SHP77 (cell line): ENCODE data around the gene RMDN2.
"Not testable (repeated sequence)": the region's sequence is repeated elsewhere in the genome, so short reads cannot be mapped to it uniquely, and the experiment has no call there.

Experiments
- DNase-seq, 2 experiments: peaks; one replicate each; lab custom pipeline; 2025; lab: John Stamatoyannopoulos, UW

Gene RMDN2

GRCh38 chr2:37992601-37993000, 67.5 kb downstream of the RMDN2 start:
- DNase-seq, result no peak

DNA sequence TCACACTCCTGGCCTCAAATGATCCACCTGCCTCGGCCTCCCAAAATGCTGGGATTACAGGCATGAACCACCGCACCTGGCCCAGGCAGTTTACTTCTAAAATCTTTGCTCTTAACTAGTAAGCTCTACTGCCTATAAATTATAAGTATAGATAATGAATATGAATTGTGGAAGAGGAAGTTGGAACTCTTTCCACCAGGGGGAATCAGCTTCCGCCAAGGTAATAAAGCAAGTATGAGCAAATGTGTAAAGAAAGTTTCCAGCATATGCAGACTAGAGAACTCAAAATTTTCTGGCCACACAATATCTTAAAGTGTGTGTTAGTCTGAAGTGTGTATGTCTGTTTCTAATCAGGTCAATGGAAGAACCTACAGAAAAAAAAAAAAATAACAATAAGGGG, 68.1 kb downstream of the RMDN2 start:
- no peak for DNase-seq

- DNase-seq, result no peak
Measured at GRCh38 chr2:37997629-37998028, 72.5 kb downstream of the RMDN2 start.

GRCh38 chr2:38000485-38001222, 75.6 kb downstream of the RMDN2 start:
- no peak for DNase-seq

DNA sequence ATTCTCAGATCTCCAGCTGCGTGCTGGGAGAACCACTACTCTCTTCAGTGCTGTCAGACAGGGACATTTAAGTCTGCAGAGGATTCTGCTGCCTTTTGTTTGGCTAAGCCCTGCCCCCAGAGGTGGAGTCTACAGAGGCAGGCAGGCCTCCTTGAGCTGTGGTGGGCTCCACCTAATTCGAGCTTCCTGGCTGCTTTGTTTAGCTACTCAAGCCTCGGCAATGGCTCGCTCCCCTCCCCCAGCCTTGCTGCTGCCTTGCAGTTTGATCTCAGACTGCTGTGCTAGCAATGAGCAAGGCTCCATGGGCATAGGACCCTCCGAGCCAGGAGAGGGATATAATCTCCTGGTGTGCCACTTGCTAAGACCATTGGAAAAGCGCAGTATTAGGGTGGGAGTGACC, 85.1 kb downstream of the RMDN2 start:
- DNase-seq, result not testable (repeated sequence)

- no peak for DNase-seq
Measured at GRCh38 chr2:38010995-38011394, 85.9 kb downstream of the RMDN2 start.

GRCh38 chr2:38013158-38013752, 88.2 kb downstream of the RMDN2 start:
- no peak for DNase-seq

- DNase-seq, result no peak
Measured at GRCh38 chr2:38016219-38016618, 91.1 kb downstream of the RMDN2 start.

- DNase-seq, result no peak
Measured at GRCh38 chr2:38017836-38018235, 92.7 kb downstream of the RMDN2 start.

DNA sequence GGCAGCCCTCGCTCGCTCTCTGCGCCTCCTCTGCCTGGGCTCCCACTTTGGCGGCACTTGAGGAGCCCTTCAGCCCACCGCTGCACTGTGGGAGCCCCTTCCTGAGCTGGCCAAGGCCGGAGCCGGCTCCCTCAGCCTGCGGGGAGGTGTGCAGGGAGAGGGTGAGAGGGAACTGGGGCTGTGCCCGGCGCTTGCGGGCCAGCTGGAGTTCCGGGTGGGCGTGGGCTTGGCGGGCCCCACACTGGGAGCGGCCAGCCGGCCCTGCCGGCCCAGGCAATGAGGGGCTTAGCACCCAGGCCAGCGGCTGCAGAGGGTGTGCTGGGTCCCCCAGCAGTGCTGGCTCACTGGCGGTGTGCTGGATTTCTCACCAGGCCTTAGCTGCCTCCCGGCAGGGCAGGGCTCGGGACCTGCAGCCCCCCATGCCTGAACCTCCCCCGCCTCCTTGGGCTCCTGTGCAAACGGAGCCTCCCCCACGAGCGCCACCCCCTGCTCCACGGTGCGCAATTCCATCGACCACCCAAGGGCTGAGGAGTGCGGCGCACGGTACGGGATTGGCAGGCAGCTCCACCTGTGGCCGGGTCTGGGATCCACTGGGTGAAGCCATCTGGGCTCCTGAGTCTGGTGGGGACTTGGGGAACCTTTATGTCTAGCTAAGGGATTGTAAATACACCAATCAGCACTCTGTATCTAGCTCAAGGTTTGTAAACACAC, 95.4 kb downstream of the RMDN2 start:
- DNase-seq, result not testable (repeated sequence)

GRCh38 chr2:38021589-38021988, 96.5 kb downstream of the RMDN2 start:
- no peak for DNase-seq

DNA sequence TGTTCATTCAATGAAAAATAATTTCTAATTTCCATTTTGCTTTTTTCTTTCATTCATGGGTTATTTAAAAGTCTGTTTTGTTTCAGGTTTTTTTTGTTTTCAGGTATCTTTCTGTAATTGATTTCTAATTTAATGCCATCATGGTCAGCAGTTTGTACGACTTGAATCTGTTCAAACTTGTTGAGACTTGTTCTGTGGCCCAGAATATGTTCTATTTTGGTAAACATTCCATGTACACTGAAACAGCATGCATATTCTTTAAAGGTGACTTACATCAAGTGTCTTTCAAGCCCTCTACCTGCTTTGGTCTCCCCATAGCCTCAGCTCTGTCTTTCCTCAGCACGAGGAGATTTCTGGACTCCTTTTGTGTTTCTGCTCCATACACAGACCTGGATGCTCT, 101.8 kb downstream of the RMDN2 start:
- DNase-seq, result no peak

DNA sequence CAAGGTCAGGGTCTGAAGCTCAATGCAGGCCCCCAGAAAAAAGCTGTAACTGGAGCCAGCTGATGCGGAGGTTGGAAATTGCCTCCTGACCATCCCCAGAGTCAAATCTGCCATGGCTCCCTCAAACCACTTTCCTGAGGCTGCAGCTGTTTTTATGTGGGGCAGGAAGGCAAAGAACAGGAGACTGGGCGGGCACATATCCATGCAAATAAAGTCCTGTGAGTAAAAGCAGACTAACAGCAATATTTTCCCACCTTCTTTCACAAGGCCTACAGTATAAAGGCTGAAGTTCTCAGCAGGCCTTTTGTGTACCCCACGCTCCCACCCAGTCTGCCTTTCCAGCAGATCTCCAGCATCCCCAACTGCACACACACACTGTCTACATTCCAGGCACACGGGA, 103.7 kb downstream of the RMDN2 start:
- DNase-seq, result no peak

- DNase-seq, result no peak
Measured at GRCh38 chr2:38029512-38029911, 104.4 kb downstream of the RMDN2 start.

GRCh38 chr2:38030635-38031355, 105.7 kb downstream of the RMDN2 start:
- no peak for DNase-seq

DNA sequence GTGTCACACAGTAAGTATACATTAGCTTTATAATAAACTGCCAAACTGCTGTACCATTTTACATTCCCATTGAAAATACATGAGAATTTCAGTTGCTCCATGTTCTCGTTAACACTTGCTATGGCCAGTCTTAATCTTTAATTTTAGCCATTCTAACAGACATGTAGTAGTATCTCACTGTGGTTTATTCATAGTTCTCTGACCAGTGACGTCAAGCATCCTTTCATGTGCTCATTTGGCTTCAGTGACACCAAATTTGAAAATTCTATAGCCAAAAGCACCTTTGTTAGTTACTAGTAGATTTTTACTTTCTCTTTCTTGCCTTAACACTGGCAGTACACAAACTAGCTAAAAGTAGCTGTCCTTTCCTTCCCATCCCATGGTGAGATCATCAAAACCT, 107.9 kb downstream of the RMDN2 start:
- DNase-seq, result no peak

DNA sequence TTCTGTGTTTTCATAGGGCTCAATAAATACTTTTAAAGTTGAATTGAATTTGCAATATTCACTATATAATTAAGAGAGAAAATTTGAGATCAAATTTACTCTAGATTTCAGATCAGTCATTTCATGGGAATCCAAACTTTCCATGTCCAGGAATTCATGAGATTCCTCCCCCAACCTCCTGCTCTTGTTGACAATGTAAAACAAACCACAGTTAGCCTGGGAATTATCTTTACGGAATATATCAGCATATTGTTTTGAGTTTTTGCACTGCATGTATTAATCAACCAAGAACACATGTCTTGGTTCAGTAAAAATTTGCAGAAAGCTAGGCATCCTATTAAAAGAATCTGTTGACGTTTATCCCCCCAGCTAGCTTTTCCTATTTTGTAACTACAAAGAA, 108.6 kb downstream of the RMDN2 start:
- DNase-seq, result no peak

- DNase-seq, result no peak
Measured at GRCh38 chr2:38035968-38036367, 110.9 kb downstream of the RMDN2 start.

DNA sequence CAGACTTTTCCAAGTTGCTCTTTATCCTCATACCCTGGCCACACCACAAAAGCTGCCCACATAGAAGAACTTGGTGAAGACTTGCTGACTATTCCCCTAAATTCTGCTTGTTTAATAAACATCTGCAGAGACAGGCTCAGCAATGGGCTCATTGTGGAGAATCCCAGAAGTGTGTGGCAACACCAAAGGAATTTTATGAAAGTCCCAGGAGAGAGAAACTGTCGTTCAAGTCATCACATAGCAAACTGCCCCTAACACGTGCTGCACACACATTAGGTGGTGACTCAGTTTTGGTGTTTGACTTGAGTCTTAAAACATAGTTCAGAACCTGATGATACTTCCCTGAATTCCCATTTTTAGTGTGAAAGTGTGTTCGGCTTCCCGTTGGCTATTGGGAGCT, 112.2 kb downstream of the RMDN2 start:
- no peak for DNase-seq

DNA sequence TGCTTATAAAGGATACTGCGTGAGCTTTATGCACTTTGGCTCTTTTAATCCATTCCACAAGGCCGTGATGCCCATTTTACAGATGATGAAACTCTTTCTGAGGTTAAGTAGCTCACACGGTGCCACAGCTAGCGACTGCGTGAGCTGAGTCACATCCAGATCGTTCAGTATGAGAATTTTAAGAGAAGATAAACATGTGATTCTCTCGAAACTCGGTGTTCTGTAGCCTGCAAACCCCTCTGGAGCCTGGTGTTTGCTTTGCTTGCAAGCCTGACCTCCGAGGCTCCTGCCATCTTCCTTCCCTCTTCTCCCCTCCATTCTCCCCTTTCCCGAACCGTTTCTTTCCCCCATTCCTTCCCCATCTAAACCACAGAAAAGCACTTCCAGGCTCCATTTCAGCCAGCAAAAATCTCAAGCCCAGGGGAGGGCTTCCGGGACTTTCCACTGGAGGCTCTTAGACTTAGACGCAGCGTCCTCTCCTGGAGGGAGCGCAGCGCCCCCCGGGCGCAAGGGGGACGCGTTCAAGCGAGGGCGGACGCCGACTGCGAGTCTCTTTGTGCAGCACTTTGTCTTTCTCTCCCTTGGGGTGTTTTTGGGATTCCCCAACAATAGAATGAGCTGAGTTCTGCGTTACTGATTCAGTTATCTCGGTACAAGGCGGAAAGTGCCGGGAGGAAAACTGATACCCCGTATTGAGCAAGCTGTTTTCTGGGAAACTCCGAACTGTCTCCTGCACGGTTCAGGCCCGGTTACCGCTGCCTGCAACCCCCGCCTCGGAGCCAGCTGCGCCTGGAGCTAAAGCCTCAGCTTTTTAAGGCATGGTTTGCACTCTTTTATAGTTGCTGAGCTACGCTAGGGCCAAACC, 112.9 kb downstream of the RMDN2 start:
- peak in 1 of 2 experiments; percentile 23 for DNase-seq

DNA sequence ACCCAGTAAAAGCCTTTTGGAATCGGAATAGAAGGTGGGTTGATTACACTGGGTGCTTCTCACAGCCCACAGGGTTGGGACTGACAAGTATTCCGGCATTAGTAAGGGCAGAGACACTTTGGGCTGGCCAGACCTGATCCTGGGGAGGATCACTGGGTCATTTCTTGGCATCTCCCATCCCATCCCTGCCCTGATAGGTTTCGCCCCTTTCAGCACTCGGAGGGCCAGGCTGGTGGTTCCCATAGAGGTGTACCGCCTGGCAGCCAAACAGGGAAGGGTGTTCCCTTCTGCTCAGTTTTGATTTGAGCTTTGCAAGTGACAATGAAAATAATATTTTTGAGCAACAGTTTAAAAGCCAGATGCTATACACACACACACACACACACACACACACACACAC, 113.6 kb downstream of the RMDN2 start:
- DNase-seq, result no peak
